NCI-H1694 (cell line): ENCODE measurements around the gene GALNT2.

ENCODE experiments used
- DNase-seq: peaks from one replicate; lab custom pipeline; 2025; lab: John Stamatoyannopoulos, UW

The GALNT2 gene

GRCh38 chr1:230261928-230262650, 195.1 kb downstream of the GALNT2 start:
- no peak for DNase-seq

DNA sequence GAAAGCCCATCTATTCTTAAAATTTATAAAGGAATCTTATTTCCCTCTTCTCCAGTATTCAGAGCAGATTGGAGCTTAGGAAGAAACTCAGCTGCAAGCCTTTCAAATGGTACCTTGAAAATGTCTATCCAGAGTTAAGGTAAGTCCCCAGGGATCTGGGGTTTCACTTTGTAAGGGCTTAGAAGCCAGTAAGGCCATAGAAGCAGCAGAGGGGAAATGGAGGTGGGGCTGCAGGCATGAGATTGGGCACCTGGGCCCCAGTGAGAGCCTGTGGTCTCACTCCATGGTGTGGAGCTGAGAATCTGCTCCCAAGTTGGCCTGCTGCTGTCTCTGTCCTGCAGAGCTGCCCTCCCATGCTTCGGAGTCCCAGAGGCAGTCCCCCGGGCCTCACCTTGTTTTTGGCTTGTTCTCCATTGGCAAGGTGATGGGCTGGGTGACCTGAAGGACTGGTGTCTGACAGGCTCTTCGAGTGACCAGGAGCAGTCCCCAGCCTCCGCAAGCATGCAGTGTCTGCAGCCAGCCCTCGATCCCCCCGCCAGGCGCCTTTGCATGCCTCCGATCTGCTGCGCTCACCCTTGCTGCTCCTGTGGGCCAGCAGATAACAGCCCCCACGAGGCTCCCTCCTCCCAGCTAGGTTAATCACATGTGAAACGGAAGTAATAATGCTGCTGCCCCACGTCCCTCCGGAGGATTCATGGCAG, 196.0 kb downstream of the GALNT2 start:
- no peak for DNase-seq

DNA sequence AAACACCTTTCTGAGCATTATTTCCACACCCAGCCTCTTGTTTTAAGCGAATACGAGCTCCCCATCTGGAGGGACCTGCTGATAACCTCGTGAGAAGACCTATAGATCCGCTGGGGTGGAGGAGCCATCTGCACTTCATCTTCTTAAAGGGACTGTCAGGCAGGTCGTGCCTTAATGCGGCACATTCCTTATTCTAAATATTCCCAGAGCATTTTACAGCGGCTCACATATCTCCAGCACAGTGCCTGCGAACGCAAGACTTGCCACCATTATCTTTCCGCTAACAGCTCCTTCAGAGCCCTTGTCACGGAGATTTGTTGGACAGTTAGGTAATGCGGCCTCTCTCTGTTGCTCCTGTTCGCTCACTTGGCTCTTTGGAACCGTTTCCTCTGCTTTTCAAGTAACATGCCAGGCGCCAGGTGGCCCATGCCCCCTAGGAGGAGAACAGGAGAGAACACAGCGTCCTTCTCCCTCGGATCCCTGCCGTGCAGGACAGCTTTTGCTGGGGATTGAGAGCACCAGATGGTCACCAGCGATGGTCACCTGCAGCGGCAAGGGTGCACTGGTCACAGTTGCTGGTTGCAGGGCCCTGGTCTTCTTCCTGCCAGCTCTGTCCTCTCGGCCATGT, 196.6 kb downstream of the GALNT2 start:
- no peak for DNase-seq

GRCh38 chr1:230264342-230264741, 197.3 kb downstream of the GALNT2 start:
- DNase-seq: no peak

DNA sequence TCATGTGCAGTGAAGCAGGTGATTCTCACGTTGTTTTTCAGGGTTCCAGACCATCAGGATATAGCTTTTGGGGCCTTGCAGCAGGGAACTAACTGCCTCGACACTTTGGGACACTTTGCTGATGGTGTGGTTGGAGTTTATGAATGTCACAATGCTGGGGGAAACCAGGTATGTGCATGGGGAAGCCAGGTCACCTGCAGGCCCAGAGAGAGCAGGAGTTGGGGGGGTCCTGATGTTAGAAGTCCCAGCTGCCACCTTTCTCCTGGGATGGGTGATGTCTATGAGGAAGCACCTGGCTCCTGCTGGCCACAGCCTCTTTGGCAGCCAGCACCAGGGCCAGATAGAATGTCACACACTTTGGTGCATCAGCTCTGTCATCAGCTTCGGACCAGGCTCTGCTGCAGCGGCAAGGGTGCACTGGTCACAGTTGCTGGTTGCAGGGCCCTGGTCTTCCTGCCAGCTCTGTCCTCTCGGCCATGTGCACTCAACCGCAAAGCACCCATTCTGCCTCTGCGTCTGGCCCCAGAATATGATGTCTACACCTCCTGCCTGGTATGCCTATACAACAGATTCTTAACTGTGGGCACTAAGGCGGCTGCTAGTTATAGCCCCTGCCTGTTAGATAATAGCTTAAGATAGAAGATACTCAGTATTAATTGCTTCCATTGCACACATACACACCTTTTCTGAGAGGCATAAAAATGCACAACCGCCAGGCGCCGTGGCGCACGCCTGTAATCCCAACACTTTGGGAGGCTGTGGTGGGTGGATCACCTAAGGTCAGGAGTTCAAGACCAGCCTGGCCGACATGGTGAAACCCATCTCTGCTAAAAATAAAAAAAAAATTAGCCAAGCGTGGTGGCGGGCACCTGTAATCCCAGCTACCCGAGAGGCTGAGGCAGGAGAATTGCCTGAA, 198.4 kb downstream of the GALNT2 start:
- no peak for DNase-seq

GRCh38 chr1:230266456-230266855, 199.4 kb downstream of the GALNT2 start:
- DNase-seq: no peak

- DNase-seq: no peak
Observed at GRCh38 chr1:230267338-230268065, 200.5 kb downstream of the GALNT2 start.

- peak; percentile 75 for DNase-seq
Observed at GRCh38 chr1:230268371-230269170, 201.5 kb downstream of the GALNT2 start.

GRCh38 chr1:230270185-230270558, 203.1 kb downstream of the GALNT2 start:
- DNase-seq: no peak

- DNase-seq: no peak
Observed at GRCh38 chr1:230270559-230271281, 203.7 kb downstream of the GALNT2 start.

GRCh38 chr1:230271300-230272035, 204.4 kb downstream of the GALNT2 start:
- no peak for DNase-seq

DNA sequence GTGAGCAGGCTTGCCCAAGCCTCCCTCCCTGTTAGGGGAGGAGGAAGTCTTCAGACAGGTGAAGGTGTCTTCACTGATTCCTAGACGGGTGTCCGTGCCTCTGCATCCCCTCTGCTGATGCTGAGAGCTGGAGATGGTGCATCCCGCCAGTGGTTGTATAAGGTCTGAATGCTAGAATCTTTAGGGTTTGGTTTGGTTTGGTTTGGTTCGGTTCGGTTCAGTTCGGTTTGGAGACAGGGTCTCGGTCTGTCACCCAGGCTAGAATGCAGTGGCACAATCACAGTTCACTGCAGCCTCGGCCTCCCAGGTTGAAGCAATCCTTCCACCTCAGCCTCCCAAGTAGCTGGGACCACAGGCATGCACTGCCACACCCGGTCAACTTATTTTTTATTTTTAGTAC, 205.5 kb downstream of the GALNT2 start:
- no peak for DNase-seq

DNA sequence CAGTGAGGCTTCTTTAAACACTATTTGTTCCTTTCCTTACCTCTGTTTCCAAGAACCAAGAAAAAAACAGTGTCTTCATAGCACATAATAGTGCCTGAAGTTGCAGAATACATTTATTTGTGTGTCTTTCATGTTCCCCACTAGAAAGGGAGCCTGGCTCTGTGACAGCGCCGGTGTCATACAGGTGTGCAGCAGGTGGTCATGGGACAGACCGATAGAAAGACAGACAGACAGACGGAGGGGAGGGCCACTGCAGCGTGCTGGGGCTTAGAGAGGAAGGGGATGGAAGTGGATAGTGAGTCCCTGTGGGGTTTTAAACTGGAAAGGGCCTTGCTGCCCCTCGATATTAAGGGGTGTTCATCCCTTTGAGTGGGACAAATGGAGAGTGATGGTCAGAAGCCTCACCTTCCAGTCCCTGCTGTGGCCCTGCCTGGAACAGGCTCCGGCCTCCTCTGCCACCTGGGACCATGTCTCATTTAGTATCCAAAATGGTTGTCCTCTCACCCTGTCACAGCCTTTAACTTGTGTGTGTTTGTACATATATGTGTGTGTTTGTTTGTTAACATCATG, 206.2 kb downstream of the GALNT2 start:
- DNase-seq: no peak

DNA sequence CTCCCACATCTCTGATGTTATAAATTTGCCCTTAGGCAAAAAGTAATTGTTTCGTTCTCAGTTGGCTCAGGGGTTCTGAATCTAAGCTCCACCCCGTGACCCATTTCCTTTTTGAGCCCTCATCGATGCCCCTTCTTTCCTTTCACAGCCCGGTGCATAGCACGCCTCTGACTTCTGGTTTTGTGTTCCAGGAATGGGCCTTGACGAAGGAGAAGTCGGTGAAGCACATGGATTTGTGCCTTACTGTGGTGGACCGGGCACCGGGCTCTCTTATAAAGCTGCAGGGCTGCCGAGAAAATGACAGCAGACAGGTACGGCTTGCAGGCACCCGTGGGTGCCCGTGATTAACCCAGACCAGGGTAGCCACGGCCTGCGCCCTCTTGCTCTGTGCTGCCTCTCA, 207.2 kb downstream of the GALNT2 start:
- DNase-seq: no peak

DNA sequence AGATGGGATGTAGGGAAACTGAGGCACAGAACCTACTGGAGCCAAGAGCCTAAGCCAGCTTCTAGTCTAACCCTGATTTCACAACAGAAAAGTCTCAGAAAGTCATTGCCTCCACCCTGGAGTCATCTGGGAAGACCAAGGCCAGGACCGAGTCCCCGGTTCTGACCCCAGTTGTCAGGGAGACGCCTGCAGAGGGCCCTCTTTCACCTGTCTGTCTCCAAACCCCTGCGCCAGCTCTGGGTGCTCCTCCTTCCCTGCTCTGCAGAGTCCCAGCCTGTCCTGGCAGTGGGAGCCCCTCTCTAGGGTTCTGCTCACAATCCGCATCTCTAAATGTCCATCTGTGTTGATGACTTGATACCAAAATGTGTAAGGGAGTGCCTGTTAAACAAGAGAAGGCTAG, 209.4 kb downstream of the GALNT2 start:
- no peak for DNase-seq

DNA sequence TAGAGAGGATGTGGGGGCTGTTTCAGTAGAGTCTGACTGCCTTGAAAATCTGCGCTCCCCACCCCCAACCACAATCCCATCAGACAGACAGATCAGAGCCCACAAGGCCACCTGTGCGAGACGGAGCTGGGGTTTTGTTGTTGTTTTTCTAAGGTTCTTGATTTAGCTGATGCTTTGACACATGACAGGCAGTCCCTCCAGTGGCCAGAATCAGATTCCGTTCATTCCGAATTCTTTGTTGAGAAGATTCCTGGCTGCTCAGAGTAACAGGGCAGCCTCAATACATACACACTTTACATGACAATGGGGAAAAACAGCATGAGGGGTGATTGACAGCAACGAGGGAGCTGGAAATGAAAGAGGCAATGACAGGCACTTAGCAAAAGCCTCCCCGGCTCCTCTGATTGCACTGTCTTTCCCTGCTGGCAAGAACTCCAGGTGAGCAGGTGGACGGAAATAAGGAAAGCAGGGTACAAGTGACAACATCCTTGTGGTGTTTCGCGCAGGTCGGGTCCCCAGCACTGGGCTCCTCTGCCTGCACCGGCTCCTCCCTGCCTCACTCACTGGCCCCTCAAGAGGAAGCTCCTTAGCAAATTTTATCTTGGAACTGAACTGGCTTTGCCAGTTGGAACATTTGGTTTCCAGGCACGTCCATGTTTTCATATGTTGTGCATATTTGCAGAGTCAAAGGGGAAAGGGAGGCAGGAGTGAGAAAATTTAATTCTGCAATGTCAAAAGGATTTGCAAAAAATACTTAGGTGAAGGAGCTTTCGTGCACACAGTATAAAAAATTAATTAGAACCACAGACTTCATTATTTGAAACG, 210.4 kb downstream of the GALNT2 start:
- DNase-seq: no peak

- no peak for DNase-seq
Observed at GRCh38 chr1:230278376-230278775, 211.3 kb downstream of the GALNT2 start.
